HEK293 (cell line): ENCODE data around the gene VPS33A.

Source experiments
- CTCF ChIA-PET: fragments of 350-600 bp; formaldehyde crosslinking; extraction: SDS; loops from one replicate; lab custom pipeline; 2021; ENCODE audit warnings: antibody characterized with exemption; lab: Yijun Ruan, JAX
- POLR2A ChIA-PET: fragments of 300-600 bp; formaldehyde crosslinking; extraction: SDS; loops from one replicate; lab custom pipeline; 2020; ENCODE audit warnings: antibody characterized with exemption, inconsistent platforms; lab: Yijun Ruan, JAX
- H3K27ac ChIP-seq: fragments of 200-500 bp; sonication (Bioruptor generic); 2 replicates; pipeline ENCODE4 v1.5.1; 2014; ENCODE audit warnings: low read depth, low read length, control low read depth, inconsistent platforms; ENCODE audit errors: extremely low read depth
- H3K36me3 ChIP-seq, 2 experiments: fragments of 200-500 bp in 1 of 2; sonication (Bioruptor generic) in 1 of 2; 1 replicate in 1 of 2; 2 replicates in 1 of 2; pipeline ENCODE4 v1.5.1; 2014 to 2017; ENCODE audit warnings: inconsistent platforms in 2 of 2, low read length in 2 of 2; ENCODE audit not compliant: control insufficient read depth in 2 of 2, insufficient read depth in 1 of 2
- H3K4me1 ChIP-seq: fragments of 200-500 bp; sonication (Bioruptor generic); 2 replicates; pipeline ENCODE4 v1.5.1; 2014; ENCODE audit warnings: mild to moderate bottlenecking, low read length, inconsistent platforms; ENCODE audit not compliant: control insufficient read depth, insufficient read depth
- H3K4me3 ChIP-seq: 2 replicates; pipeline ENCODE4 v1.5.1; 2011; ENCODE audit warnings: low read depth, mild to moderate bottlenecking, control low read depth, low read length, moderate library complexity
- H3K9me3 ChIP-seq: fragments of 200-500 bp; sonication (Bioruptor generic); 2 replicates; pipeline ENCODE4 v1.5.1; 2014; ENCODE audit warnings: low read depth, low read length, inconsistent platforms; ENCODE audit not compliant: control insufficient read depth, insufficient read depth
- GLIS2 ChIP-seq: fragments of 450-650 bp; formaldehyde crosslinking; IDR thresholded peaks from 2 replicates; pipeline ENCODE4 v1.5.1; 2016; ENCODE audit warnings: missing biosample characterization, missing genetic modification characterization
- ZBTB7A ChIP-seq: fragments of 450-650 bp; formaldehyde crosslinking; IDR thresholded peaks from 2 replicates; pipeline ENCODE4 v1.5.1; 2016; ENCODE audit warnings: low read depth, missing biosample characterization, missing genetic modification characterization
- ZNF112 ChIP-seq: fragments of 450-650 bp; formaldehyde crosslinking; IDR thresholded peaks from 2 replicates; pipeline ENCODE4 v1.5.0; 2017; ENCODE audit warnings: missing biosample characterization, missing genetic modification characterization
- ZNF133 ChIP-seq: fragments of 450-650 bp; formaldehyde crosslinking; IDR thresholded peaks from 2 replicates; pipeline ENCODE4 v1.5.1; 2016; ENCODE audit warnings: missing biosample characterization, missing genetic modification characterization
- ZNF155 ChIP-seq: fragments of 450-650 bp; formaldehyde crosslinking; IDR thresholded peaks from 2 replicates; pipeline ENCODE4 v1.5.1; 2016; ENCODE audit warnings: missing biosample characterization, missing genetic modification characterization
- ZNF221 ChIP-seq: fragments of 450-650 bp; formaldehyde crosslinking; IDR thresholded peaks from 2 replicates; pipeline ENCODE4 v1.5.1; 2017; ENCODE audit warnings: missing biosample characterization, missing genetic modification characterization, borderline replicate concordance
- ZNF280C ChIP-seq: fragments of 450-650 bp; formaldehyde crosslinking; IDR thresholded peaks from 2 replicates; pipeline ENCODE4 v1.5.1; 2016; ENCODE audit warnings: missing biosample characterization, missing genetic modification characterization
- ZNF341 ChIP-seq: fragments of 450-650 bp; formaldehyde crosslinking; IDR thresholded peaks from 2 replicates; pipeline ENCODE4; 2016; ENCODE audit warnings: low read depth, missing biosample characterization, missing genetic modification characterization
- ZNF350 ChIP-seq: fragments of 450-650 bp; formaldehyde crosslinking; IDR thresholded peaks from 2 replicates; pipeline ENCODE4 v1.5.0; 2017; ENCODE audit warnings: missing biosample characterization, mild to moderate bottlenecking, missing genetic modification characterization
- ZNF510 ChIP-seq: fragments of 450-650 bp; formaldehyde crosslinking; IDR thresholded peaks from 2 replicates; pipeline ENCODE4 v1.5.1; 2018; ENCODE audit warnings: mild to moderate bottlenecking, missing genetic modification characterization, missing biosample characterization; ENCODE audit not compliant: insufficient replicate concordance
- ZNF560 ChIP-seq: fragments of 450-650 bp; formaldehyde crosslinking; IDR thresholded peaks from 2 replicates; pipeline ENCODE4 v1.5.1; 2017; ENCODE audit warnings: missing biosample characterization, missing genetic modification characterization, borderline replicate concordance
- ZNF561 ChIP-seq: fragments of 450-650 bp; IDR thresholded peaks from 2 replicates; pipeline ENCODE4 v1.5.1; 2018; ENCODE audit warnings: missing biosample characterization, missing genetic modification characterization, borderline replicate concordance
- ZNF600 ChIP-seq: fragments of 450-650 bp; formaldehyde crosslinking; IDR thresholded peaks from 2 replicates; pipeline ENCODE4 v1.5.1; 2016; ENCODE audit warnings: missing biosample characterization, missing genetic modification characterization
- ZNF785 ChIP-seq: fragments of 450-650 bp; formaldehyde crosslinking; IDR thresholded peaks from 2 replicates; pipeline ENCODE4 v1.5.1; 2016; ENCODE audit warnings: missing biosample characterization, missing genetic modification characterization
- ZSCAN30 ChIP-seq: fragments of 450-650 bp; IDR thresholded peaks from 2 replicates; pipeline ENCODE4 v1.5.1; 2018; ENCODE audit warnings: missing biosample characterization, mild to moderate bottlenecking, missing genetic modification characterization, moderate library complexity
- TF ChIP-seq, protein P1 (sequence below): fragments of 450-650 bp; formaldehyde crosslinking; optimal IDR thresholded peaks from 2 replicates; pipeline ENCODE3; 2016; ENCODE audit warnings: missing biosample characterization, mild to moderate bottlenecking, missing genetic modification characterization
- TF ChIP-seq, protein P2 (sequence below): fragments of 450-650 bp; formaldehyde crosslinking; IDR thresholded peaks from 2 replicates; pipeline ENCODE4 v1.5.1; 2016; ENCODE audit warnings: missing biosample characterization, missing genetic modification characterization

Gene VPS33A

GRCh38 chr12:122206976-122207375 lies 59.3 kb downstream of the VPS33A start:
- Histone ChIP-seq H3K9me3 (no peaks in the 10 kb centered on the region), H3K27ac (no peak overlapping the region), H3K4me1 (peaks cover 6% of the 10 kb centered on the region; the same call in 1 of the 2 replicates), H3K4me3 (no peak overlapping the region), H3K36me3 (peaks cover 36 to 45% of the 10 kb centered on the region in 2 experiments)
- TF ChIP-seq ZNF112 (tag by site-specific recombination) (no peak), ZNF561 (tag by site-specific recombination) (no peak)
- TF ChIP-seq, protein P1, sequence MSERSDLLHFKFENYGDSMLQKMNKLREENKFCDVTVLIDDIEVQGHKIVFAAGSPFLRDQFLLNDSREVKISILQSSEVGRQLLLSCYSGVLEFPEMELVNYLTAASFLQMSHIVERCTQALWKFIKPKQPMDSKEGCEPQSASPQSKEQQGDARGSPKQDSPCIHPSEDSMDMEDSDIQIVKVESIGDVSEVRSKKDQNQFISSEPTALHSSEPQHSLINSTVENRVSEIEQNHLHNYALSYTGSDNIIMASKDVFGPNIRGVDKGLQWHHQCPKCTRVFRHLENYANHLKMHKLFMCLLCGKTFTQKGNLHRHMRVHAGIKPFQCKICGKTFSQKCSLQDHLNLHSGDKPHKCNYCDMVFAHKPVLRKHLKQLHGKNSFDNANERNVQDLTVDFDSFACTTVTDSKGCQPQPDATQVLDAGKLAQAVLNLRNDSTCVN (tag by site-specific recombination) = no peak
- CTCF ChIA-PET = no interaction called here
- POLR2A ChIA-PET = no interaction called here

DNA sequence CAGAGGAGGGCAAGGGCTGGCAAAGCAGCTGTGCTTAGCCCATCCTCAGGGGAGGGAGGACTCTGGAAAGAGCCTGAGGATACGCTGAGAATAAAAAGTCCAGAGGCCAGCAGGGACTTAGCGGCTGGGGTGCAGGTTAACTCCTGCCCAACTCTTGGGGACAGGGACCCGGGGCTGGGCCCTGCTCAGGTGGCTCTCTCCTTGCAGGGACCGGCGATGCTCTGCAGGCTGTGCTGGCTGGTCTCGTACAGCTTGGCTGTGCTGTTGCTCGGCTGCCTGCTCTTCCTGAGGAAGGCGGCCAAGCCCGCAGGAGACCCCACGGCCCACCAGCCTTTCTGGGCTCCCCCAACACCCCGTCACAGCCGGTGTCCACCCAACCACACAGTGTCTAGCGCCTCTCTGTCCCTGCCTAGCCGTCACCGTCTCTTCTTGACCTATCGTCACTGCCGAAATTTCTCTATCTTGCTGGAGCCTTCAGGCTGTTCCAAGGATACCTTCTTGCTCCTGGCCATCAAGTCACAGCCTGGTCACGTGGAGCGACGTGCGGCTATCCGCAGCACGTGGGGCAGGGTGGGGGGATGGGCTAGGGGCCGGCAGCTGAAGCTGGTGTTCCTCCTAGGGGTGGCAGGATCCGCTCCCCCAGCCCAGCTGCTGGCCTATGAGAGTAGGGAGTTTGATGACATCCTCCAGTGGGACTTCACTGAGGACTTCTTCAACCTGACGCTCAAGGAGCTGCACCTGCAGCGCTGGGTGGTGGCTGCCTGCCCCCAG lies 60.0 kb downstream of the VPS33A start:
- no peak overlapping the region for H3K27ac ChIP-seq
- peaks cover 30 to 39% of the 10 kb centered on the region in 2 experiments for H3K36me3 ChIP-seq
- H3K4me3 ChIP-seq = no peak overlapping the region
- no peaks in the 10 kb centered on the region for H3K9me3 ChIP-seq
- peaks cover 6% of the 10 kb centered on the region; the same call in 1 of the 2 replicates for H3K4me1 ChIP-seq
- ChIA-PET CTCF (no interaction called here), POLR2A (interaction anchor here (0.6 kb wide), 1 partner anchor 59 kb away, joined by 3 read pairs; no protein-coding TSS in a partner anchor)
- TF ChIP-seq ZNF341 = 0 out of 2 replicates have a peak, but pooled peaks have one; percentile 20
- no peak for TF ChIP-seq ZNF155 (tag by site-specific recombination)
- TF ChIP-seq ZNF600 (tag by site-specific recombination) = peak; percentile 59; the same call in 1 of the 2 replicates
- TF ChIP-seq ZSCAN30 (tag by site-specific recombination) = no peak

- H3K4me3 ChIP-seq = no peak overlapping the region
- peaks cover 6% of the 10 kb centered on the region; the same call in 1 of the 2 replicates for H3K4me1 ChIP-seq
- ChIA-PET CTCF (interaction anchor here (0.5 to 0.7 kb wide), 3 partner anchors 22 to 668 kb away, joined by 3 to 4 read pairs (median 3); partner anchors contain the start of gene LRRC43), POLR2A (interaction anchor here (1.5 kb wide), 1 partner anchor 21 kb away, joined by 5 read pairs; the partner anchor contains the start of gene DIABLO)
- no peak overlapping the region for H3K27ac ChIP-seq
- peaks cover 21 to 32% of the 10 kb centered on the region in 2 experiments for H3K36me3 ChIP-seq
- H3K9me3 ChIP-seq = no peaks in the 10 kb centered on the region
- TF ChIP-seq ZNF510 (tag by site-specific recombination) = no peak
- 0 out of 2 replicates have a peak, but pooled peaks have one; percentile 26 for TF ChIP-seq ZNF600 (tag by site-specific recombination)
These were observed 61.0 kb downstream of the VPS33A start for GRCh38 chr12:122205053-122205925.

GRCh38 chr12:122204167-122205052 lies 61.9 kb downstream of the VPS33A start:
- H3K27ac ChIP-seq = no peak overlapping the region; the same call in 1 of the 2 replicates
- peaks cover 6% of the 10 kb centered on the region; the same call in 1 of the 2 replicates for H3K4me1 ChIP-seq
- no peak for TF ChIP-seq ZNF133 (tag by site-specific recombination)
- no peak for TF ChIP-seq ZNF280C
- TF ChIP-seq GLIS2 (tag by site-specific recombination) = no peak
- no peak for TF ChIP-seq ZNF785 (tag by site-specific recombination)
- TF ChIP-seq, protein P2, sequence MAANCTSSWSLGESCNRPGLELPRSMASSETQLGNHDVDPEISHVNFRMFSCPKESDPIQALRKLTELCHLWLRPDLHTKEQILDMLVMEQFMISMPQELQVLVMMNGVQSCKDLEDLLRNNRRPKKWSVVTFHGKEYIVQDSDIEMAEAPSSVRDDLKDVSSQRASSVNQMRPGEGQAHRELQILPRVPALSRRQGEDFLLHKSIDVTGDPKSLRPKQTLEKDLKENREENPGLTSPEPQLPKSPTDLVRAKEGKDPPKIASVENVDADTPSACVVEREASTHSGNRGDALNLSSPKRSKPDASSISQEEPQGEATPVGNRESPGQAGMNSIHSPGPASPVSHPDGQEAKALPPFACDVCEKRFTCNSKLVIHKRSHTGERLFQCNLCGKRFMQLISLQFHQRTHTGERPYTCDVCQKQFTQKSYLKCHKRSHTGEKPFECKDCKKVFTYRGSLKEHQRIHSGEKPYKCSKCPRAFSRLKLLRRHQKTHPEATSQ = no peak
- TF ChIP-seq ZBTB7A (tag by site-specific recombination) = no peak
- no peak for TF ChIP-seq ZNF221 (tag by site-specific recombination)
- TF ChIP-seq ZNF350 = no peak
- TF ChIP-seq ZNF560 (tag by site-specific recombination) = no peak
- ChIA-PET CTCF (interaction anchor here (0.5 to 0.7 kb wide), 2 partner anchors 22 to 667 kb away, joined by 3 to 4 read pairs; partner anchors contain the start of gene LRRC43), POLR2A (interaction anchor here (0.6 to 1.5 kb wide), 9 partner anchors 8 to 295 kb away, joined by 3 to 5 read pairs (median 3); partner anchors contain the start of gene DIABLO)
- H3K9me3 ChIP-seq = no peaks in the 10 kb centered on the region
- no peak overlapping the region for H3K4me3 ChIP-seq
- H3K36me3 ChIP-seq = peaks cover 12 to 23% of the 10 kb centered on the region in 2 experiments
